Measurements from ENCODE around the gene C1orf232.

GRCh38 chr1:26145960-26146294 lies 22.8 kb downstream of the C1orf232 start:
- TF ChIP-seq BCL3 (IDR thresholded peaks at IDR 0.05): no peak
- TF ChIP-seq RAD21 (conservative IDR thresholded peaks at IDR 0.05 in 1 of 2, IDR thresholded peaks at IDR 0.05 in 1 of 2): no peak
- no peak for TF ChIP-seq POLR2A (IDR thresholded peaks at IDR 0.05; ENCODE audit: low read length)
- TF ChIP-seq, protein P1, sequence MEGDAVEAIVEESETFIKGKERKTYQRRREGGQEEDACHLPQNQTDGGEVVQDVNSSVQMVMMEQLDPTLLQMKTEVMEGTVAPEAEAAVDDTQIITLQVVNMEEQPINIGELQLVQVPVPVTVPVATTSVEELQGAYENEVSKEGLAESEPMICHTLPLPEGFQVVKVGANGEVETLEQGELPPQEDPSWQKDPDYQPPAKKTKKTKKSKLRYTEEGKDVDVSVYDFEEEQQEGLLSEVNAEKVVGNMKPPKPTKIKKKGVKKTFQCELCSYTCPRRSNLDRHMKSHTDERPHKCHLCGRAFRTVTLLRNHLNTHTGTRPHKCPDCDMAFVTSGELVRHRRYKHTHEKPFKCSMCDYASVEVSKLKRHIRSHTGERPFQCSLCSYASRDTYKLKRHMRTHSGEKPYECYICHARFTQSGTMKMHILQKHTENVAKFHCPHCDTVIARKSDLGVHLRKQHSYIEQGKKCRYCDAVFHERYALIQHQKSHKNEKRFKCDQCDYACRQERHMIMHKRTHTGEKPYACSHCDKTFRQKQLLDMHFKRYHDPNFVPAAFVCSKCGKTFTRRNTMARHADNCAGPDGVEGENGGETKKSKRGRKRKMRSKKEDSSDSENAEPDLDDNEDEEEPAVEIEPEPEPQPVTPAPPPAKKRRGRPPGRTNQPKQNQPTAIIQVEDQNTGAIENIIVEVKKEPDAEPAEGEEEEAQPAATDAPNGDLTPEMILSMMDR (IDR thresholded peaks at IDR 0.05): no peak
- TF ChIP-seq BHLHE40 (IDR thresholded peaks at IDR 0.05; ENCODE audit: low read depth, low read length): no peak
- no peak for TF ChIP-seq CHD4 (IDR thresholded peaks at IDR 0.05; ENCODE audit: borderline replicate concordance)
- TF ChIP-seq RCOR1 (IDR thresholded peaks at IDR 0.05; ENCODE audit: low read depth, low read length): no peak
- TF ChIP-seq MAZ (IDR thresholded peaks at IDR 0.05; ENCODE audit: borderline replicate concordance, low read depth, low read length): no peak
- TF ChIP-seq MAX (IDR thresholded peaks at IDR 0.05): no peak
- no peak for TF ChIP-seq CEBPB (IDR thresholded peaks at IDR 0.05)
- TF ChIP-seq CBX2 (IDR thresholded peaks at IDR 0.05; ENCODE audit: borderline replicate concordance, low read depth): no peak
- TF ChIP-seq, protein P2, sequence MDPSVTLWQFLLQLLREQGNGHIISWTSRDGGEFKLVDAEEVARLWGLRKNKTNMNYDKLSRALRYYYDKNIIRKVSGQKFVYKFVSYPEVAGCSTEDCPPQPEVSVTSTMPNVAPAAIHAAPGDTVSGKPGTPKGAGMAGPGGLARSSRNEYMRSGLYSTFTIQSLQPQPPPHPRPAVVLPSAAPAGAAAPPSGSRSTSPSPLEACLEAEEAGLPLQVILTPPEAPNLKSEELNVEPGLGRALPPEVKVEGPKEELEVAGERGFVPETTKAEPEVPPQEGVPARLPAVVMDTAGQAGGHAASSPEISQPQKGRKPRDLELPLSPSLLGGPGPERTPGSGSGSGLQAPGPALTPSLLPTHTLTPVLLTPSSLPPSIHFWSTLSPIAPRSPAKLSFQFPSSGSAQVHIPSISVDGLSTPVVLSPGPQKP (IDR thresholded peaks at IDR 0.05; ENCODE audit: low read depth, low read length): no peak
- TF ChIP-seq KDM5A (IDR thresholded peaks at IDR 0.05): no peak

All from A549 (cell line).